Adipose tissue (tissue), 3 donors: ENCODE measurements around the gene MIA. TPM values are rescaled to one million over a fixed set of nuclear protein-coding genes. Genes with fewer than 3 reads are reported as not detected.
"Not testable (repeated sequence)": the region's sequence is repeated elsewhere in the genome, so short reads cannot be mapped to it uniquely, and the experiment has no call there.

Experiments used
- H3K27ac ChIP-seq: one replicate; pipeline ENCODE4 v1.5.1; 2013; ENCODE audit warnings: low read depth, low read length
- WGBS, 3 donors: extraction: QIAGEN DNeasy Blood & Tissue Kit; methylation state at CpG; one replicate each; pipeline ENCODE4 v1.1.7; 2013; 5-methylcytosine and 5-hydroxymethylcytosine counted together
- polyA plus RNA-seq, 3 donors: library from polyadenylated mRNA; stranded (reverse); fragments of 200-250 nt; gene quantifications; one replicate each; pipeline ENCODE4 v1.2.3, GENCODE V29; 2013
- donor health status: healthy with polysubstance abuse.
- donor health status: Bipolar disorder and iron deficiency.
- donor health status: healthy.

The MIA gene
- polyA plus RNA-seq, 3 donors: 0.61 to 0.67 TPM; not detected in 1

GRCh38 chr19:40745402-40745780 is 29.9 kb upstream of the MIA start:
- 72 to 77% (median 73%) methylated on average over 7 of the region's 7 CpGs for WGBS, 3 donors
- H3K27ac ChIP-seq: no peak overlapping the region

DNA sequence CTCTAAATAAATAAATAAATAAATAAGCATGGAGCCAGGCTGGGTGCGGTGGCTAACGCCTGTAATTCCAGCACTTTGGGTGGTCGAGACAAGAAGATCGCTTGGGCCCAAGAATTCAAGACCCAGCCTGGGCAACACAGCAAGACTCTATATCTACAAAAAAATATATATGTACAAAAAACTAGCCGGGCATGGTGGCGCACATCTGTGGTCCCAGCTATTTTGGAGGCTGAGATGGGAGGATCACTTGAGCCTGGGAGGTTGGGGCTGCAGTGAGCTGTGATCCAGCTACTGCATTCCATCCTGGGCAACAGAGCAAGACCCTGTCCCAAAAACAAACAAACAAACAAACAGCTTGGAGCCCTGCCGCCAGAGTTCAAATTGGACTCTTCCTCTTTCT is 27.8 kb upstream of the MIA start:
- 94 to 97% (median 95%) methylated on average over 7 of the region's 7 CpGs for WGBS, 3 donors
- H3K27ac ChIP-seq: no peak overlapping the region

- H3K27ac ChIP-seq: peak within 1 kb of the TSS; percentile 83
- 0% methylated on average over 43 of the region's 43 CpGs for WGBS, 3 donors
Observed at GRCh38 chr19:40750058-40750873, 25.1 kb upstream of the MIA start, which contains the start of gene ACTMAP. Gene ACTMAP (minus strand): TSS chr19:40750477. CDS start chr19:40749803, 674 bp downstream.

DNA sequence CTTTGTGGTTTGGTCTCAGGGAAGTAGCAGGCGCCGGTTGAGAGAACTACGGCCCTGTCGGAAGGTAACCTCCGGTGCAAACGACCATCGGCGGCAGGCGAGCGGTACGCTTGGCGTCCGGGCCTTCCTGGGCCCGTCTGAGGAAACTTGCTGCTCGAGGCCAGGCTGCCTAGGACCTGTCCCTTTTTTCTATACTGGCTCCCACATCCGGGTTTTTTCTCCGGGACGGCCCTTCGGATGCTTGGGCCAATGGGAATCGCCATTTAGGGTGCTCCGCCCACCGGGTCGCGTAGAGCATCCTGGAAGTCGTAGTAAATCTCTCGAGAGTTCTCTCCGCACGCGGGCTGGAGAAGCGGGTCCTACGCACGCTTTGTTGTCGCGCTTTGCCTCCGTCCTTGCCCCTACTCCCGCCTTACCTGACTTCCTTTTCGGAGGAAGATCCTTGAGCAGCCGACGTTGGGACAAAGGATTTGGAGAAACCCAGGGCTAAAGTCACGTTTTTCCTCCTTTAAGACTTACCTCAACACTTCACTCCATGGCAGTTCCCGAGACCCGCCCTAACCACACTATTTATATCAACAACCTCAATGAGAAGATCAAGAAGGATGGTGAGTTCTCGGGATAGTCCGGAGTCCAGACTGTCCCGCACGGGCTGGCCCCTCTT is 24.3 kb upstream of the MIA start, which contains the start of gene SNRPA:
TSS of gene SNRPA (plus strand) at position 330 of the 664 bp plus-strand sequence. CDS start at position 536, 206 bp downstream.
- H3K27ac ChIP-seq: peak within 1 kb of the TSS; percentile 83
- WGBS, 3 donors: 0% methylated on average over 40 to 46 of the region's 46 CpGs

DNA sequence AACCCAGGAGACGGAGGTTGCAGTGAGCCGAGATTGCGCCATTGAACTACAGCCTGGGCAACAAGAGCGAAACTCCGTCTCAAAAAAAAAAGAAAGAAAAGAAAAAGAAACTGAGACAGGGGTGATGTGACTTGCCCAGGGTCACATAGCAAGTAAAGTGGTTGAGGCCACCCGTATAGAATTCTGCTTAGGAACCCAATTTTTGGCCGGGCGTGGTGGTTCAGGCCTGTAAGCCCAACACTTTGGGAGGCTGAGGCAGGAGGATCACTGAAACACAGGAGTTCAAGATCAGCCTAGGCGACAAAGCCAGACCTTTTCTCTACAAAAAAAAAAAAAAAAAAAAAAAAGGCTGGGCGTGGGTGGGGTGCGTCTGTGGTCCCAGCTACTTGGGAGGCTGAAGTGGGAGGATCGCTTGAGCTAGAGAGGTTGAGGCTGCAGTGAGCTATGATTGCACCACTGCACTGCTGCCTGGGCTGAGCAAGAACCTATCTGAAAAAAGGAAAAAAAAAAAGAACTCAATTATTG is 23.0 kb upstream of the MIA start:
- WGBS, 3 donors: 58 to 64% (median 59%) methylated on average over 11 to 12 of the region's 12 CpGs
- H3K27ac ChIP-seq: no peak overlapping the region

GRCh38 chr19:40754611-40755247 is 20.6 kb upstream of the MIA start:
- WGBS, 3 donors: 57 to 76% (median 74%) methylated on average over 9 of the region's 9 CpGs
- no peak overlapping the region for H3K27ac ChIP-seq

GRCh38 chr19:40755248-40755624 is 20.1 kb upstream of the MIA start:
- WGBS, 3 donors: 84 to 94% (median 91%) methylated on average over 3 of the region's 3 CpGs
- H3K27ac ChIP-seq: no peak overlapping the region

DNA sequence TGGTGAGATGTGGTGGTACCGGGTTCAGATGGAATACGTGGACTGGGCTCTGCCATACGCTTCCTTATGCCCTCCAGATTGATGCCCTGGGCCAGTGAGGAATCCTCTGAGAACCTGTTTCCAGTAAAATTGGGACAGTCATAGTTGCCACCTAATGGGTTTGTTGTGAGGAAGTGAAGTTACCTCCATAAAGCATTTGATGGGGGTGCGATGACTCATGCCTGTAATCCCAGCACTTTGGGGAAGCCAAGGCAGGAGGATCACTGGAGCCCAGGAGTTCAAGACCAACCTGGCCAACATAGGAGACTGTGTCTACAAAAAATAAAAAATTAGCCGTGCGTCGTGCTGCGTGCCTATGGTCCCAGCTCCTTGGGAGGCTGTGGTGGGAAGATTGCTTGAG is 19.5 kb upstream of the MIA start:
- 97 to 98% (median 97%) methylated on average over 8 of the region's 8 CpGs for WGBS, 3 donors
- no peak overlapping the region for H3K27ac ChIP-seq

- 70 to 82% (median 71%) methylated on average over 11 of the region's 11 CpGs for WGBS, 3 donors
- H3K27ac ChIP-seq: no peak overlapping the region
Observed at GRCh38 chr19:40756502-40757110, 18.7 kb upstream of the MIA start.

GRCh38 chr19:40758491-40758890 is 16.8 kb upstream of the MIA start:
- 95 to 100% (median 97%) methylated on average over 3 of the region's 3 CpGs for WGBS, 3 donors
- no peak overlapping the region for H3K27ac ChIP-seq

- no peak overlapping the region for H3K27ac ChIP-seq
- 90 to 95% (median 93%) methylated on average over 13 of the region's 13 CpGs for WGBS, 3 donors
Observed at GRCh38 chr19:40759352-40759751, 16.0 kb upstream of the MIA start.

DNA sequence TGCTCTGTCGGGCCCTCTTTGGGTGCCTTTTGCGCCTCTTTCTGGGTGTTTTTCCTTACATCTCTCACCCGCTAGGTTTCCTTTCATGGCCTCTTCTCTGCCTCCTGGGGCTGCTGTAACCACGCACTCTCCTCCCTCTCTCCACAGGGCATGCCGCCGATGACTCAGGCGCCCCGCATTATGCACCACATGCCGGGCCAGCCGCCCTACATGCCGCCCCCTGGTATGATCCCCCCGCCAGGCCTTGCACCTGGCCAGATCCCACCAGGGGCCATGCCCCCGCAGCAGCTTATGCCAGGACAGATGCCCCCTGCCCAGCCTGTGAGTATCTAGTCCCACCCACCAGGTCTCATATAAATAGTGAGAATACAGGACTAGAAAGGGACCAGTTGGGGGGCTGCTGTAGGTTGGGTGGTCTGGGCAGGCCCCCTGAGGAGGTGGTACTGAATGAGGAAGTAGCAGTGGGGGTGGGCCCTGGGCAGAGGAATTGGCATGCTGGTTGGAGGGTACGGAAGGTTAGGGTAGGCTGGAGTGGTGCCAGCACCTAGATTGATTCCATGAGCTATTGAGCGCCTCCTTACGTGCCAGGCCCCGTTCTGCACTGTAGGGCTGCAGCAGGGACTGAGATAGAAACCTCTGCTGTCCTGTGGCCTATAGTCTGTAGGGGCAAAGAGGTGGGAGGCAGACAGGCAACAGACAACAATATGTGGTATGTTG is 12.4 kb upstream of the MIA start:
- WGBS, 3 donors: 87 to 89% (median 89%) methylated on average over 17 of the region's 17 CpGs
- H3K27ac ChIP-seq: no peak overlapping the region

- 84 to 95% (median 93%) methylated on average over 7 of the region's 7 CpGs for WGBS, 3 donors
- H3K27ac ChIP-seq: no peak overlapping the region
Observed at GRCh38 chr19:40763526-40763925, 11.8 kb upstream of the MIA start.

GRCh38 chr19:40763963-40764362 is 11.4 kb upstream of the MIA start:
- H3K27ac ChIP-seq: no peak overlapping the region
- 91 to 95% (median 91%) methylated on average over 10 of the region's 10 CpGs for WGBS, 3 donors

DNA sequence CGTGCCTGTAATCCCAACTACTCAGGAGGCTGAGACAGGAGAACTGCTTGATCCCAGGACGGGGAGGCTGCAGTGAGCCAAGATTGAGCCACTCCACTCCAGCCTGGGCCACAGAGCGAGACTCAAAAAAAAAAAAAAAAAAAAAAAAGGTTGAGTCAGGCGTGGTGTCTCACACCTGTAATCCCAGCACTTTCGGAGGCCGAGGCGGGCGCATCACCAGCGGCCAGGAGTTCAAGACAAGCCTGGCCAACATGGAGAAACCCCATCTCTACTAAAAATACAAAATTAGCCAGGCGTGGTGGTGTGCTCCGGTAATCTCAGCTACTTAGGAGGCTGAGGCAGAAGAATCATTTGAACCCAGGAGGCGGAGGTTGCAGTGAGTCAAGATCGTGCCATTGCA is 8.9 kb upstream of the MIA start:
- not testable (repeated sequence) for H3K27ac ChIP-seq
- 95 to 99% (median 96%) methylated on average over 12 to 13 of the region's 13 CpGs for WGBS, 3 donors

- no peak overlapping the region for H3K27ac ChIP-seq
- 75 to 87% (median 83%) methylated on average over 5 of the region's 5 CpGs for WGBS, 3 donors
Observed at GRCh38 chr19:40768869-40769268, 6.5 kb upstream of the MIA start.

DNA sequence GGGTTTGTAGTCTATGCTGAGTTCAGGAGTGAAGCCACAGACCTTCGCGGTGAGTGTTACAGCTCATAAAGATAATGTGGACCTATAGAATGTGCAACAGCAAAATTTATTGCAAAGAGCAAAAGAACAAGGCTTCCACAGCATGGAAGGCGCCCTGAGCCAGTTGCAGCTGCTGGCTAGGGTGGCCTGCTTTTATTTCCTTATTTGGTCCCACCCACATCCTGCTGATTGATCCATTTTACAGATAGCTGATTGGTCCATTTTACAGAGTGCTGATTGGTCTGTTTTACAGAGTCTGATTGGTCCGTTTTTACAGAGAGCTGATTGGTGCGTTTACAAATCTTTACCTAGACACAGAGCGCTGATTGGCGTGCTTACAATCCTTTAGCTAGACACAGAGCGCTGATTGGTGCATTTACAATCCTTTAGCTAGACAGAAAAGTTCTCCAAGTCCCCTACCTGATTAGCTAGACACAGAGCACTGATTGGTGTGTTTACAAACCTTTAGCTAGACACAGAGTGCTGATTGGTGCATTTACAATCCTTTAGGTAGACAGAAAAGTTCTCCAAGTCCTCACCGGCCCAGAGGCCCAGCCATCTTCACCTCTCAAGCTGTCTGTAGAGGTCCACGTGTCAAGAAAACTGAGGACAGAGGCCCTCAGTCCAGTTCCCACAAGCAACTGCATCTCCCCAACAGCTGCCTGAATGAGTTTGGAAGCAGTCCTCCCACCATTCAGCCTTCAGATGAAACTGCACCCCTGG is 4.0 kb upstream of the MIA start:
- WGBS, 3 donors: 92 to 96% (median 94%) methylated on average over 10 of the region's 10 CpGs

More for the DNA sequence above, 4.0 kb upstream of the MIA start:
- H3K27ac ChIP-seq: not testable (repeated sequence)
